EH (cell line): ENCODE results near the gene ATP5F1E.

Experiments used
- DNase-seq: peaks from one replicate; pipeline ENCODE4 v3.0.0-alpha.2; 2015; ENCODE audit warnings: low read depth

Gene ATP5F1E

DNA sequence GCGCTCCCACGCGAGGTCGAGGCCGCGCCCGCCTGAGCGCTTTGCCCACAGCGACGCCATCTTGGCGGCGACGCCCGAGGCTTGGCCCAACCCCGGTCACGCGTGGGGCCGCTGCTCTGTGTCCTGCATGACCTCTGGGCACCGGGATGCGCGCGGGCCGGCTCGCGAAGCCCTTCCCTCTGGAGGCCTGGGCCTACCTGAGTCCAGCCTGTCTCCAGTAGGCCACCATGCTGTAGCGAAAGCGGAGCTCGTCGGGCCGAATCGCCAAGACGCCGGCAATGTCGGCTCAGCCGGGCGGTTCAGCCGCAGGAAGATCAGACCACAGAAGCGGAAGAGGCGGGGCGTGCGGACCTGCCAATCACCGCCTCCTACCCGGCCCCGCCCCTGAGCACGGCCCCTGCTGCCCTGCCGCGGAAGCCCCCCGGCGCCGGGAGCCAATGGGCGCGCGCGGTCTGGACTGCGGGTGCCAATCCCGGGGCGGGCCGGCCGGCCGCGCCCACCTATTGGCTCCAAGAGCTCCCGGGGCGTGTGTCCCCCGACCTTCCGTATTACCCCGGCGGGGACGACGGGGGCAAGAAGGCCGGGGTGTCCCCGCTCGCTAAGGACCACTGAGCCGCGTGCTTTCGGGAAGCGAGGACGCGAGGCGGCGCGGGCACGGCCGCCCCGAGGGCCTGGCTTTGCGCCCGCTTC, at the start of gene ATP5F1E:
Gene ATP5F1E, minus strand, starts transcription at position 313 of the 690 bp plus-strand sequence. Its CDS starts 84 bp downstream, at position 229.
- peak; percentile 96 for DNase-seq

DNA sequence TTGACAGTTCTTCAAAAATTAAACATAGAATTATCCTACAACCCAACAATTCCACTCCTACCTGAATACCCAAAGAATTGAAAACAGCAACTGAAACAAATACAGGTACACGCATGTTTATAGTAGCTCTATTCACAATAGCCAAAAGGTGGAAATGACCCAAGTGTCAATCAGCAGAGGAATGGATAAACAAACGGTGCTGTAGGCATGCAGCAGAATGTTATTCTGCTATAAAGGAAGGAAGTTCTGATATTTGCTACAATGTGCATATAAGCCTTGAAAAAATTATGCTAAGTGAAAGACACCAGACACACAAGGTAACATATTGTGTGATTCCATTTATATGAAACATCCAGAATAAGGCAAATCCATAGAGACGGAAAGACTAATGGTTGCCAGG, 48.9 kb upstream of the ATP5F1E start:
- no peak for DNase-seq

DNA sequence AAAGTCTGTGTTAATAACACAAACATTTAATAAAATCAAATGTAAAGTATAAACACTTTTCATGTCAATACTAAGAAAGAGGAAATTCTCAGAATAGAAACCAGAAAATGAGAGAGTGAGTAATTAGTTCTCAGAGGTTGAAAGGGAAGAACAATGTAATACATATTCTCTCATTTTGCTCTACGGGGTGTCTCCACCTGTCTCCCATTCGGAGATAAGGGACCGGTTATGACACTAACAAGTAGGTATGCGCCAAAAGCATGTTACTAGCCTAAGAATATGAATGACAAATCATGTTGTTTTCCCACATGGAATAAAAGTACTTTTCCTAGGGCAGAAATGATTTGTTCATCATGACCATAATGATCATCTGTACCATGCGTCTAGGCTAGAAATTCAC, 46.1 kb upstream of the ATP5F1E start:
- no peak for DNase-seq

DNA sequence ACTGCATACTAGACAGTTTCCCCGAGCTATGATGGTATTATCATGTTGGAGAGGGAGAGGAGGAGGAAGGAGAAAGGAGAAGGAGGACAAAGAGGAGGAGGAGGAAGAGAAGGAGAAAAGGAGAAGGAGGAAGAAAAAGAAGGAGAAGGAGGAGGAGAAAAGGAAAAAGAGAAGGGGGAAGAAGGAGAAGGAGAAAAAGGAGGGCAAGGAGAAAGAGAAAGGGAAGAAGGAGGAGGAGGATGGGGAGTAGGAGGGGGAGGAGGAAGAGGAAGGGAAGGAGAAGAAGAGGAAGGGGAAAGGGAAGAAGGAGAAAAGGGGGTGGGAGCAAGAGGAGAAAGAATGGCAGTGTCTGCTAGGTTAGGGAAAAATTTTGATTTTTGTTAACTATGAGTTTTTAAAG, 45.6 kb upstream of the ATP5F1E start:
- DNase-seq: no peak

DNA sequence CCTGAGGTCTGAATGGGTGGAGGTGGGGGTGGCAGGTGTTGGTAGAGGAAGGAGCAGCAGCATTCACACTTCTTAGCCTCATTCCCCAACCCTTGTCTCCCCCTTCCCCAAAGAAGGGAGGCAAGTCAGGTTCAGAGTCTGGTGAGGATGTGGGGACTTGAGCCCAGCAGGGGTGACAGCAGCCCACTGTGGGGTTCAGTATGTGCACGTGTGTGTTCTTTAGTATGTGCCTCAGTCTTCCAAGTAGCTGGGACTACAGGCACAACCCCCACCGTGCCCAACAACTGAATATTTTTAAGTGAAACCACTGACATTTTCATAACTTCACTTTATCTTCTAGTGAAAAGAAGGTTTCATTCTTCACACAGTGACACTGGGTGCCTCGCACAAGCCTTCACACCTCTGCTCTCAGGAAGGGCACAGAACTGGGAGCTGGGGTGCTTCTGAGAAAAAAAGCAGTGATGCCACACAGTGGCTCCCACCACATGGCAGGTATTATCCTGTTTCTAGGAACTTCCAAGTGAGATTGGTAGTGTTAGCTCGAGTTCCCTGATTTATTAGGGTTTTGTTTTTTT, 43.9 kb upstream of the ATP5F1E start:
- no peak for DNase-seq

DNA sequence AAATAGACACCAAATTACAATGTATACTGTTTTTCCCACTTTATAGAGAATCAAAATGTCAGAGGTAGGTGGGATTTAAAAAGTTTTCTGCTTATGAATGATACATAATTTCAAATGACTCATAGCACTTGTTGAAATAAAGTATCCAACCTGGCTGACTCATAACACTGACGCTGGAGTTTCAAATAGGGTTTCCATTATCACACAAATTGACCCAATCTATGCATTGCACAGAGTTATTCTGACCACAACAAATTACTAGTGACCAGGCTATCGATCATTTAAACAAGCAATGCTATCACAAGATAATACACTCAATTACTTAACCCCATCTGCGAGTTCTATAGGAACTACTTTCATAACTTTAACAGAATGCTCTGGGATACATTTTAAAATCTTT, 42.3 kb upstream of the ATP5F1E start:
- no peak for DNase-seq

DNA sequence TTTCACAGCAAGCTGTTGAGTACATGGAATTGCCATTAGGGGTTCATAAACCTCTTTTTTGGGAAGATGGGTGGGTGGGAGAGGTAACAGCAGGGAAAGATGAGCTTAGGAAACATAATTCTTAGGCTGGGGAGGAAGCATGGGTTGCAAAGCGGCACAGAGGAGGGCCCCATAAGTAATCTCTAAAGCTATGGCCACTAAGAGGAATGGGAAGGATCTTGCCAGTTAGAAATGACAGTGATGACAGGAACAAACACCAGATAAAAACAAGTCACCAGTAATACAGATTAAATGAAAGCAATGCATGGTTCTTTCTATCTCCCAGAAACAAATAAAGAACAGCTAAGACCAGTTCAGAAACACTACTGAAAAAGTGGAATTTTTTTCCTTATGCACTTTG, 41.4 kb upstream of the ATP5F1E start:
- no peak for DNase-seq

DNA sequence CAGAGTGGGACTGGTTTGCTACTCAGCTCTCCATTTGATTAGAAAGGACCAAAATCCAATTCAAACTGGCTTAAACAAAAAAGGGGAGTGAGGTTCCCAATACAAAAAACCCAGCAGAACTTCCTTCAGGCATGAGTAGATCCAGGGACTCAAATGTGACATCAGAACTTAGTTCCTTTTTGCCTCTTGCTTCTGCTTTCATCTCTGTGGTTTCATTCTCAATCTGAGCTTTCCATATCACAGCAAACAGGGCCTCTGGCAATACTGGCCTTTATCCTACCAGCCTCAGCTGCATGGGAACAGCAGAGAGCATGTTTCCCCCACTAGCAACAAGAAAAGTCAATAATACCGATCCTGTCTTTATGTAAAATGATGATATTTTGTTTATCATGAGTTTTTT, 39.1 kb upstream of the ATP5F1E start:
- no peak for DNase-seq

DNA sequence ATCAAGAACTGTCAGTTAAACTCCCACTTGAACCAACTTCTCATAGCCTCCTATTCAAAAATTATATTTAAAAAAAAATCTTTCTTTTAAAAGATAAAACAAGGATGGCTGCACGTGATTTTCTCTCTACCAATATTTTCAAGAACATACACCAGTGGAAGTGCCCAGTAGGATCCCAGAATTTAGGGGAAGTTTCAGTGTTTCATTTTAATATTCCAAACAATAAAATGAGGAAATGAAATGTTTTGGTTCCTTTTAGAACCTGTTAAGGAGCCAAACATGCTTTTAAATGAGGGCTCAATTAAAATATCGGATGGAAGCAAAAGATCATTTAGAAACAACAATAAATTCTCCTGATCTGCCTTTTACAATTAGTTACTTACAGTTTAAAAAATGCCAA, 36.9 kb upstream of the ATP5F1E start:
- no peak for DNase-seq

DNA sequence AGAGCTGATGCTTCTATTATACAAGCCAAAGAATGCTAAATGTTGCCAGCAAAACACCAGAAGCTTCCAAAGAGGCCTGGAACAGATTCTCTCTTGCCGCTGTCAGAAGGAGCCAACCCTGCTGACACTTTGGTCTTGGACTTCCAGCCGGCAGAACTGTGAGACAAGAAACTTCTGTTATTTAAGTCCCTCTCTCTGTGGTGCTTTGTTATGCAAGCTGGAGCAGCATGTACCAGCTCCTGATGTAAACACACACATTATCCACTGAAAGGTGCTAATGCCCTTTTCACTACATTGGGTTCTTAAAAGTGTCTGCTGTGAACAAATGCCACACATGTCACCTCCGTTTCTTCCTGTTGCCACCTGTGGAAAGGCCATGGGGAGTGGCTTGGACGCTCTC, 36.4 kb upstream of the ATP5F1E start:
- no peak for DNase-seq

DNA sequence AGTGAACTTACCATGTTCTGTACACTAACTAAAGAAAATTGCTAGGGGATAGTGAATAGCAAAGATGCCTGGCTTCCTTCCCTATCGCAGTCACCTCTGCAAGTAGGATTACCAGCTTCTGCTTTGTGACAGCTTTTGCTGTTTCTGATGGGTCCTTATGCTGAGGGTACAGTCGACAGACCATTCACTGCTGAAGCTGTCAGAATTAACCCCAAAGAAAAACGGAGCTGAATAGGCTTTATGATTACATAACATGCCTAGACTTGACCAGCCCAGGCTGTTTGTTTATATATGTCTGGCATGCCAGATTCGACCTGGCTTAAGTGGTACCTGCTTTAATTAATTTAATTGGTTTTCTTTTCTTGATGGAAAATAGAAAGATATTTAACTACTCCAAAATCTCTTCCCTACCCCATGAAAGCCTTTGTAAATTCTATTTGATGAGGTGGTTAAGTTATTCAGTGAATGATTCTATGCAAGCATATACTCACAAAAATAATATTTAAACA, 32.1 kb upstream of the ATP5F1E start:
- DNase-seq: no peak

DNA sequence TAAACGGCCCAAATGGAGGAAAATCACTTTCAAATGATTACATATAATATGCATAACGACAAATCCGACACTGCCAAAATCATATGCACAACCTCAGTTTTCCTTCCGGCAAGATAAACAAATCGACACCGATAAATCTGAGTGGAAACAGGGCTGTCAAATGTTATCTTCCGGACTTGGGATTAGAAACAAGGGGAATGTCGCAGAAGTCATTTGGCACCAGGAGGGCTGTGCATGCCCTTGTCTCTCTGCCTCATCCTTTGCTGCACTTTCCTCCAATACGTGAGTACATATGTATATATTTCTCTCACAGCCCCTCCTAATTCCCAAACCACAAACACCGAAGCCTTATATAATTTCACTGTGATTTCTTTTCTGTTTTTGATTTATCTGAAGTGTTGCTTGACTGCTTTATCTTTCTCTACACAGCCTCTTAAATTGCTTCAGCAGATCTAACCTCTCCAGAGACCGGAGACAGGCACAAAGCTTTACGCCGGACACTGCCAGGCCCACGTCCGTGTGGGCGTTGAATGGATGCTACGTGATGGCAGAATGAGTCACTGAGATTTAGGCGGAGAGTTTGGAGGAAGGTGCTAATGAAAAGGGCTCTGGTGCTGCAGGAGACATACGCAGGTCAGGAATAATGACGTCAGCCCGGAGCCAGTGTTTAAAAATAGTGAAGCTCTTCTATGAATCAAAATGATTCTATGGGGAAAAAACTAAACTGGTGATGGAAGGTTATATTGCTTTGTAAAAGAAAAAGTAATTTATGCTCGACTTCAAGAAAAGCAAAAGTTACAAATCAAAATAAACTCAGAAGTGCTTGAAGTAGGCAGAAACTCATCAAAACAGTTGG, 31.5 kb upstream of the ATP5F1E start:
- DNase-seq: peak; percentile 76

DNA sequence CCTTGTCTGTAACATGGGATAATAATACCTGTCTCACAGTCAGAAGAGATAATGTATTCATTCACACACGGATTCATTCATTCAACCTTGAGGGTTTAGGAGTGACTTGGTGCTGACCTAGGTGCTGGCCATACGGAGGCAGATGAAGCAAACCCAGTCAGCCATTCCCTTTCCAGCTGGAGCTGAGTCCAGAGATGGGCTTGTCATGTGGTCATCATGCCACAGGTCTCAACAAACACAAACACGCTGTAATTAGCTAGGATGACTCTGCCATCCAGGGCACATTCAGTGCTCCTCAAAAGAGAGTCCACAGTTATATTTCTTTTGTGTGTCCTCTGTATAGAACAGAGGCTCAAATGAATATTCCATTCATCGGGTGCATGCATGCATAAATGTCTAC, 29.9 kb upstream of the ATP5F1E start:
- DNase-seq: no peak

DNA sequence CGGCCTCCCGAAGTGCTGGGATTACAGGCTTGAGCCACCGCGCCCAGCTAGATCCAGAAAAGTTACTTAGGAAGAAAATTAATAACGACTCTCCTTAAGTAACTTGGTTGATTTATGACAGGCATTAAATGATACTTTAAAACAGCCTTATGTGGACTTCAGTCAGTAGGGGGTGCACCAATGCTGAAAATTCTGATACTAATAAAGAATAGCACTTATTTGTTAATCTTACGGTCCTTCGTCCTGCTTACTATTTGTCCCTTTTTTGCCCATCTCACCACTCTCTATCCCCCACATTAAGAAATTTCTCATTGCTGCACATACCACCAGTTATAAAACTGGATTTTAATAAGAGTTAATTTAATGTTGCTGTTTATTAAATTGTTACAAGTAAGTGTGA, 23.2 kb upstream of the ATP5F1E start:
- peak; percentile 35 for DNase-seq

DNA sequence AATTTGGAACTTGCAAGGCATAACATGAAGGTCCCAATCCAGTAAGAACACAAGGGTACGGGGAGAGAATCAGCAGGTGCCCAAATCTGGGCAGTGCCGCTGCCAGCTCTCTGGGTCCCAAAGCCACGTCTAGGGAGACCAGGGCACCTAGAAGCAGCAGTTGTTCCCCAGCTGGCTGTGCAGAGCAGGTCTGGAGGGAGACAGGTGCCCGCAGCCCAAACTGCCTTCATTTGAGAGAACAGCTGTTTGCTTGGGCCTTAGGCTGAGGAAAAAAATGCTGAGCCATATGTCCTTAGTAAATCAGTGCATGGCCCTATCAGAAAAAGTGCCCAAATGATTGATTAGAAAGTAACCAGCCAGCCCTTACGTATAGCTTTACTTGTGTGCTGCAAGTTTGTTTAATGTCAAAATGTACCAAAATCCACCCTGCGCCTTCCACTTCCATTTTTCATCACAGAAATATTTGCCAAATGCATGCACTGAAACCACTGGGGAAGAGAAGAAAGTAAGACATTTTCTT, 19.6 kb upstream of the ATP5F1E start:
- DNase-seq: no peak

DNA sequence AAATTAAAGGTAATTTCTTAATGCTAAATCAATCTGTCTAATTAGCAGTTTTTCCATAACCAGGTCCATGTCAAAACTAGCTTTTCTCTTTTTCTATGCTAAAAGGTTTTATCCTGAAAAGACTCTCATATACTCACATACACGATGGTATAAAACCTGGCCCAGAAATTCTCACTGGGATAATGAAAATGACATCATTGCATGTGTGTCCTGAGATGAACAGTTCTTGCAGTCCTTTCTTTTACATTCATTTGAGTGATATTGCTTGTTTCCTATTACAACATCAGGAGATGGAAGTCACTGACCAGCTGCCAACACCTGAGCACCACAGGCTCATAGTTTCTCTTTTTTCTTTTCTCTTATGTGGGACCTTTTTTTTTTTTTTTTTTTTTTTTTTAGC, 18.3 kb upstream of the ATP5F1E start:
- no peak for DNase-seq

DNA sequence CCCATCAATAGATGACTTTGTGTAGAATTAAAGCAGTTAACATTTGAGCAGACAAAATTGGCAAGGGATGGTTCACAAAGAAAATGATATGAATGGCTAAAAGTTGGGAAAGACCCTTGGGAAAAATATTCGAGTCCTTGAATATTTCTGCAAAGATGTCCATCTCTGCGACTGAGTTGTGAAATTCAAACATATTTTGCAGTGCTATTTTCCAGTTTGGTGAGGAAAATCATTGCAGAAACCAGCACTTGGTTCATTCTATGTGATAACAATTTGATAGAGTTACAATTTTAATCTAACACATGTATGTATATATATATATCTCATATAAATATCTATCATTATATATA, 16.5 kb upstream of the ATP5F1E start:
- DNase-seq: no peak

DNA sequence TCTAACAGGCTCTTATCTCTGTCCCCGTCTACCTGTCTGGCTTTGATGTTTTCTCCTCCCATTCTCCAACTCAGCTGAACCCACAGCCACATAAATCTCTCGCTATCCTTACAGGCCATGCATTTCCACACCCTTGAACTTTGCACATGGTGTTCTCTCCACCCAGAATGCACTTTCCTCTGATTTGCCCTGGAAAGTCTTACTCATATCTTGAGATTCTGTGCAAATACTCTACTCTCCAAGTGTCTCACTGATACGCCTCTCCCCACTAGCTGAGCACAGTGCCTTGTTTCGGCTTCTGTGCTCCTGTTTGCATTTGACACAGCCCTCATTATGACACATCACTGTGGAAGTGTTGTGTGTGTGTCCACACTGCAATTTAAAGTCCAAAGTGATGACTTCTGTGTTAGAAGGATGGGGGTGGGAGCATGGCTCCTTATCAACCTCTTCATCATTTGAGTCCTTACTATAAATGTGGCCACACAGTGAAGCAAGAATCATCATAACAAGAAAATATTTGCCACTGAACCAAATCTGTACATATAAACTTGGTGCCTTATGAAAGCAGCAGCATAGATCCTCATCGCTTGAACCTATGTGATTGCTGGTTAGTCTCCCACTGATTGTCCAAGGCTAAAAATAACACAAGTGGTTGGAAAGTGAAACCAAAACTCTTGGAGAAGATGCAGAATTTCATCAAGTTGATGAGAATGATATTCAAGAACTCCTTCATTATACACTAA, 16.0 kb upstream of the ATP5F1E start:
- peak; percentile 81 for DNase-seq

DNA sequence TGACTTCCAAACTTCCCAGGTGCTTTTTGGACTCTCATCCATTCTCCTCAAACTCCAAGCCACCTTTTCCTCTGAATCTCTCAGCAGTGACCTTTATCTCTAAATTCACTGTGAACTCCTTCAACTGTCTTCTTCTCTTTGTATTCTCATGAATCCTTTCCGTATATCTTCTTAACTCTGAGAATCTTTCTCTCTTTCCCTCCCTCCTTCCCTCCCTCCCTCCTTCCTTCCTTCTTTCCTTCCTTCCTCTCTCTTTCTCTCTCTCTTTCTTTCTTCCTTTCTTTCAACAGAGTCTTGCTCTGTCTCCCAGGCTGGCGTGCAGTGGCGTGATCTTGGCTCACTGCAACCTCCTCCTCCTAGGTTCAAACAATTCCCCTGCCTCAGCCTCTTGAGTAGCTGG, 14.7 kb upstream of the ATP5F1E start:
- no peak for DNase-seq

DNA sequence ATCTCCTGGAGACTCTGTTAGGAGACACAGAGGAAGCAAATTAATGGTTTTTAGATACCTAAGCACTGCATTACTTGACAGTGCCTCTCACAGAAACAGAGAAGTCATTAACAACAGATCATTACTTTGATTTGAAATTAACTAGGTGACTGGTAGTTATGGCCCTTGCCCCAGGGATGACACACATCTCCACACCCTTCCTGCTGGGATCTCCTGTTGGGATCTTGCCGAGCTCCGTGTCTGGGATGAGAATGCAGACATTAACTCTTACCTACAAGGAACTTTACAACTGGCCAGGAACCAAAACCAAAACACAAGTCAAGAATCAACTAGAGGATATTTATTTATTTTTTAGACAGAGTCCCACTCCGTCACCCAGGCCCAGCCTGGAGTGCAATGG, 12.7 kb upstream of the ATP5F1E start:
- no peak for DNase-seq

DNA sequence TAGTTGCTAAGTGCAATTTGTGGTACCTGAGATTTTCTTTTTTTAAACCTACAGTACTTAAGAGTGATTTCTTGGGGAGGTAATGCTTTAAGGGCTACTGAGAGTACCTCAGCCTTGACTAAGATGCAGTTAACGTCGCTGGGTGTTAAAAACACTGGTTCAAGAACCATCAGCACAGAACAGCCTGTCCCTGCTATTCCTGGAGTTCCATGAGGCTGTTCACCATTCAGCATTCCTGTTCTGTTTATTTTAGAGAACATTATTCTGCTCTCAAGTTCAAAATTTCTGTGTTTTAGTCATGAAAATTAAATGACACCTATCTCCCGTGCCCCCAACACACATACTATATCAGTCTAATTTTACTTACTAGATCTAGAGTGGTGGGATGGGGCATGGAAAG, 12.2 kb upstream of the ATP5F1E start:
- no peak for DNase-seq

DNA sequence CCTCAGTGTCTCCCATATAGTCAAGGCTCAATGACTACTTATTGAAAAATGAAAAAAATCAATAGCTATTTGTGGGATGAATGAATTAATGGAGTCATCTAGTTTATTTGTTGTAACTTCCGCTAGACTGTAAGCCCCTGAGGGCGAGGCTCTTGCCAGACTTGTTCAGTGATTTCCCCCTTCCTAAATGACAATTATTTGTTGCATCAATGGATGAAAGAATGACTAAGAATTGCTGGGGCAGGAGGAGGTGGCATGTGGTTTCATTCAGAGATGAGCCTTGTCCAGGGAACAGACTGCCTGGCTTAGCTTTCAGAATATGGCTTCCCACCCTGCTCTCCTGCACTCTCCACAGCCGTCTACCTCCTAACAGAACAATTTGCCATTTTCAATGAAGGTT, 11.6 kb upstream of the ATP5F1E start:
- DNase-seq: peak; percentile 56
